B cell (primary cell): ENCODE measurements around the gene TRPV5. TPM values are rescaled to one million over a fixed set of nuclear protein-coding genes. Genes with fewer than 3 reads are reported as not detected.

ENCODE experiments used
- ATAC-seq: fragments of 200-7000 bp; cut with Tn5 transposase; one replicate; pipeline ENCODE4 v1.10.0; 2021; ENCODE audit warnings: low read depth, mild to moderate bottlenecking, moderate number of reproducible peaks, moderate library complexity
- CTCF ChIA-PET: fragments of 350-600 bp; sonication (Branson Sonifier 250); formaldehyde crosslinking; loops from one replicate; lab custom pipeline; 2021; ENCODE audit warnings: antibody characterized with exemption, inconsistent platforms; lab: Charles Lee
- POLR2A ChIA-PET: fragments of 350-600 bp; sonication (Branson Sonifier 250); formaldehyde crosslinking; loops from one replicate; lab custom pipeline; 2021; ENCODE audit warnings: antibody characterized with exemption; lab: Charles Lee
- DNase-seq: peaks from one replicate; pipeline ENCODE4 v3.0.0; 2013
- H2AFZ ChIP-seq: 2 replicates; pipeline ENCODE4 v1.6.1; 2012; ENCODE audit warnings: mild to moderate bottlenecking, low read depth, low read length; ENCODE audit not compliant: insufficient read depth, poor library complexity, severe bottlenecking
- H3K27ac ChIP-seq, 2 donors: 1 replicate in 1 of 2; 2 replicates in 1 of 2; pipeline ENCODE4 v1.5.1; 2012 to 2013; ENCODE audit warnings: low read length in 2 of 2, mild to moderate bottlenecking in 2 of 2, moderate library complexity in 1 of 2
- H3K27me3 ChIP-seq, 4 experiments: fragments of 200-600 bp in 1 of 4; sonication (generic) in 1 of 4; replicated peaks in 1 of 4; 1 replicate in 2 of 4; 2 replicates in 2 of 4; pipeline versions ENCODE4 v1.6.1 to v1.7.0; 2013 to 2016; ENCODE audit warnings: low read length in 3 of 4, mild to moderate bottlenecking in 2 of 4, mixed read lengths in 1 of 4, moderate library complexity in 1 of 4; ENCODE audit not compliant: insufficient read depth in 4 of 4, control insufficient read depth in 3 of 4; ENCODE audit errors: control extremely low read depth in 1 of 4
- H3K36me3 ChIP-seq, 2 experiments: replicated peaks in 1 of 2; 1 replicate in 1 of 2; 2 replicates in 1 of 2; pipeline versions ENCODE4 v1.6.1 to v1.7.1; 2013; ENCODE audit warnings: low read length in 1 of 2; ENCODE audit not compliant: insufficient read depth in 2 of 2, control insufficient read depth in 1 of 2; ENCODE audit errors: control extremely low read depth in 1 of 2, extremely low read depth in 1 of 2
- H3K4me1 ChIP-seq, 2 donors: fragments of 200-600 bp in 1 of 2; sonication (generic) in 1 of 2; 1 replicate in 1 of 2; 2 replicates in 1 of 2; pipeline versions ENCODE4 v1.5.1 to v1.6.1; 2013 to 2017; ENCODE audit warnings: low read length in 2 of 2; ENCODE audit not compliant: control insufficient read depth in 2 of 2, insufficient read depth in 2 of 2
- H3K4me2 ChIP-seq: replicated peaks from 2 replicates; pipeline ENCODE3; 2012; ENCODE audit warnings: mild to moderate bottlenecking, low read depth, low read length; ENCODE audit not compliant: poor library complexity, severe bottlenecking
- H3K4me3 ChIP-seq, 5 experiments: fragments of 200-600 bp in 1 of 5; sonication (generic) in 1 of 5; 1 replicate in 3 of 5; 2 replicates in 2 of 5; pipeline versions ENCODE4 v1.5.1 to v1.7.0; 2011 to 2016; ENCODE audit warnings: low read length in 4 of 5, mild to moderate bottlenecking in 4 of 5, low read depth in 2 of 5, control low read depth in 1 of 5, moderate library complexity in 1 of 5; ENCODE audit not compliant: insufficient read depth in 1 of 5; ENCODE audit errors: control extremely low read depth in 1 of 5, extremely low read depth in 1 of 5
- H3K79me2 ChIP-seq: fragments of 200-600 bp; sonication (generic); one replicate; pipeline ENCODE4 v1.6.0; 2016; ENCODE audit warnings: low read length; ENCODE audit not compliant: control insufficient read depth, insufficient read depth
- H3K9ac ChIP-seq: fragments of 200-600 bp; sonication (generic); 2 replicates; pipeline ENCODE4 v1.6.1; 2017; ENCODE audit warnings: mild to moderate bottlenecking, low read length, moderate library complexity
- H3K9me3 ChIP-seq, 3 donors: one replicate each; pipeline versions ENCODE4 v1.6.1 to v1.7.1; 2013; ENCODE audit warnings: low read length in 2 of 3; ENCODE audit not compliant: control insufficient read depth in 2 of 3, insufficient read depth in 1 of 3; ENCODE audit errors: control extremely low read depth in 1 of 3
- H4K20me1 ChIP-seq: 2 replicates; pipeline ENCODE4 v1.6.0; 2012; ENCODE audit warnings: mild to moderate bottlenecking, low read length; ENCODE audit not compliant: insufficient read depth, control insufficient read depth, poor library complexity, severe bottlenecking
- H3K27ac Mint-ChIP-seq: one replicate; pipeline ENCODE4 v1.8.0; 2021; ENCODE audit warnings: mixed read lengths
- H3K27me3 Mint-ChIP-seq: one replicate; pipeline ENCODE4 v1.8.0; 2021; ENCODE audit warnings: mixed read lengths
- H3K4me1 Mint-ChIP-seq: one replicate; pipeline ENCODE4 v1.8.0; 2021; ENCODE audit warnings: mixed read lengths
- H3K4me3 Mint-ChIP-seq: one replicate; pipeline ENCODE4 v1.8.0; 2021; ENCODE audit warnings: mixed read lengths
- H3K9me3 Mint-ChIP-seq: one replicate; pipeline ENCODE4 v1.8.0; 2022; ENCODE audit warnings: mixed read lengths; ENCODE audit not compliant: insufficient read depth
- CTCF ChIP-seq: fragments of 200-600 bp; IDR thresholded peaks from one replicate; pipeline ENCODE4 v1.8.0; 2022; ENCODE audit warnings: antibody characterized with exemption, mild to moderate bottlenecking
- EZH2 ChIP-seq: IDR thresholded peaks from 2 replicates; pipeline ENCODE4 v1.6.1; 2012; ENCODE audit warnings: borderline replicate concordance, low read depth, mild to moderate bottlenecking, moderate library complexity, low read length; ENCODE audit not compliant: insufficient read depth, poor library complexity, severe bottlenecking
- WGBS: methylation state at CpG from one replicate; pipeline ENCODE4 v1.1.5; 2013; ENCODE audit warnings: missing lambda C conversion rate; ENCODE audit not compliant: insufficient coverage; 5-methylcytosine and 5-hydroxymethylcytosine counted together
- intact Hi-C: fragments of 100-400 bp; cut with micrococcal nuclease; formaldehyde crosslinking; loops from one replicate; pipeline ENCODE4 v1.10.0; 2022
- polyA plus RNA-seq: library from polyadenylated mRNA; depleted of rRNA; stranded (reverse); fragments of >200 nt; gene quantifications from 2 replicates; pipeline ENCODE4 v1.2.3, GENCODE V29; 2012
- total RNA-seq, 2 donors: library from RNA; stranded (reverse); fragments of 120-200 nt in 1 of 2; gene quantifications; 1 replicate in 1 of 2; 2 replicates in 1 of 2; pipeline versions ENCODE4 v1.2.3 to v1.2.4, GENCODE V29; 2013 to 2022

Gene TRPV5
- total and polyA plus RNA-seq, 2 donors (not counting 1 experiment from before 2014, with no cell fraction given), result 0.03 TPM; not detected in 1

- no peak for TF ChIP-seq CTCF
- no peak for TF ChIP-seq EZH2
- Mint-ChIP-seq H3K4me1 (peaks cover 3% of the 10 kb centered on the region), H3K27ac (no peak overlapping the region), H3K9me3 (no peaks in the 10 kb centered on the region), H3K4me3 (no peak overlapping the region), H3K27me3 (no peaks in the 10 kb centered on the region)
- H2AFZ ChIP-seq, result no peak overlapping the region
- H4K20me1 ChIP-seq, result no peaks in the 10 kb centered on the region
- intact Hi-C loops, result no loop called here
- ChIA-PET CTCF (interaction anchor here (0.7 to 3.8 kb wide), 6 partner anchors 9 to 260 kb away, joined by 3 to 28 read pairs (median 3); partner anchors contain the start of gene EPHB6), POLR2A (interaction anchor here (0.5 kb wide), 1 partner anchor 227 kb away, joined by 5 read pairs; no protein-coding TSS in a partner anchor)
- peaks cover 3 to 47% of the 10 kb centered on the region in 2 experiments for H3K36me3 ChIP-seq
- H3K9ac ChIP-seq, result no peak overlapping the region
- H3K4me3 ChIP-seq, result no peak overlapping the region
- no peak for ATAC-seq
- WGBS, result 92% methylated on average over 36 of the region's 37 CpGs
- H3K9me3 ChIP-seq, result no peaks in the 10 kb centered on the region
- H3K27me3 ChIP-seq, result no peaks in the 10 kb centered on the region
- no peak overlapping the region for H3K4me2 ChIP-seq
- no peak overlapping the region for H3K27ac ChIP-seq
- no peaks in the 10 kb centered on the region for H3K4me1 ChIP-seq
- no peak for DNase-seq
- H3K79me2 ChIP-seq, result no peaks in the 10 kb centered on the region
These were observed 69.5 kb downstream of the TRPV5 start for GRCh38 chr7:142863891-142864685.

GRCh38 chr7:142862786-142863400 lies 70.7 kb downstream of the TRPV5 start:
- Mint-ChIP-seq H3K27ac (no peak overlapping the region), H3K4me1 (peaks cover 3% of the 10 kb centered on the region), H3K9me3 (no peaks in the 10 kb centered on the region), H3K27me3 (no peaks in the 10 kb centered on the region), H3K4me3 (no peak overlapping the region)
- no peaks in the 10 kb centered on the region for H3K27me3 ChIP-seq
- intact Hi-C loops, result no loop called here
- CTCF ChIA-PET, result interaction anchor here (0.8 to 1.8 kb wide), 6 partner anchors 9 to 259 kb away, joined by 3 to 6 read pairs (median 4); partner anchors contain the start of gene EPHB6
- POLR2A ChIA-PET, result no interaction called here
- no peak overlapping the region for H2AFZ ChIP-seq
- no peaks in the 10 kb centered on the region for H3K9me3 ChIP-seq
- no peak overlapping the region for H3K4me3 ChIP-seq
- H3K4me2 ChIP-seq, result no peak overlapping the region
- no peak for DNase-seq
- no peak for ATAC-seq
- no peaks in the 10 kb centered on the region for H4K20me1 ChIP-seq
- 100% methylated on average over 6 of the region's 7 CpGs for WGBS
- H3K79me2 ChIP-seq, result no peaks in the 10 kb centered on the region
- H3K27ac ChIP-seq, result no peak overlapping the region
- H3K36me3 ChIP-seq, result peaks cover 3 to 41% of the 10 kb centered on the region in 2 experiments
- H3K9ac ChIP-seq, result no peak overlapping the region
- TF ChIP-seq CTCF (no peak), EZH2 (no peak)
- no peaks in the 10 kb centered on the region for H3K4me1 ChIP-seq
